Measurements from ENCODE around the gene U2AF1L4. TPM values are rescaled to one million over a fixed set of nuclear protein-coding genes. Genes with fewer than 3 reads are reported as not detected.

Gene U2AF1L4
- total RNA-seq, 2 donors from 2014 or later: 26.2 to 83.4 TPM

- TF ChIP-seq POLR2A (IDR thresholded peaks at IDR 0.05) (no peak), CTCF (IDR thresholded peaks at IDR 0.05) (no peak)
- no peak overlapping the region for H3K4me3 ChIP-seq
- H3K9me3 ChIP-seq: no peaks in the 10 kb centered on the region
- 93 to 94% methylated on average over 14 to 18 of the region's 18 CpGs for WGBS, 2 donors
- DNase-seq (no peak), ATAC-seq (no peak)
- intact Hi-C loops (cut with DNase I): no loop called here
- no peak overlapping the region for H3K27ac ChIP-seq
- no peaks in the 10 kb centered on the region for H3K4me1 ChIP-seq
- H3K27me3 ChIP-seq: no peaks in the 10 kb centered on the region
- H3K36me3 ChIP-seq (replicated peaks in 1 of 2; ENCODE audit: insufficient read depth in 1 of 2, low read depth in 2 of 2): peaks cover 13 to 58% of the 10 kb centered on the region in 2 donors
These were observed 14.9 kb downstream of the U2AF1L4 start for GRCh38 chr19:35730326-35730725.

GRCh38 chr19:35729763-35730162 is 15.5 kb downstream of the U2AF1L4 start:
- Histone ChIP-seq H3K9me3 (no peaks in the 10 kb centered on the region), H3K27ac (no peak overlapping the region), H3K4me3 (no peak overlapping the region), H3K4me1 (no peaks in the 10 kb centered on the region), H3K27me3 (no peaks in the 10 kb centered on the region), H3K36me3 (replicated peaks in 1 of 2; ENCODE audit: insufficient read depth in 1 of 2, low read depth in 2 of 2) (peaks cover 17 to 64% of the 10 kb centered on the region in 2 donors)
- 64 to 94% methylated on average over 2 to 11 of the region's 11 CpGs for WGBS, 2 donors
- TF ChIP-seq POLR2A (IDR thresholded peaks at IDR 0.05): no peak
- TF ChIP-seq CTCF (IDR thresholded peaks at IDR 0.05): no peak
- intact Hi-C loops (cut with DNase I): no loop called here
- DNase-seq: no peak
- ATAC-seq: no peak

- no peaks in the 10 kb centered on the region for H3K27me3 ChIP-seq
- TF ChIP-seq CTCF (IDR thresholded peaks at IDR 0.05) (no peak), POLR2A (IDR thresholded peaks at IDR 0.05) (no peak)
- ATAC-seq (no peak), DNase-seq (no peak)
- 87 to 91% methylated on average over 16 to 18 of the region's 18 CpGs for WGBS, 2 donors
- H3K4me1 ChIP-seq: no peaks in the 10 kb centered on the region
- peaks cover 24 to 64% of the 10 kb centered on the region in 2 donors for H3K36me3 ChIP-seq (replicated peaks in 1 of 2; ENCODE audit: insufficient read depth in 1 of 2, low read depth in 2 of 2)
- intact Hi-C loops (cut with DNase I): no loop called here
- no peak overlapping the region for H3K4me3 ChIP-seq
- H3K27ac ChIP-seq: no peak overlapping the region
- H3K9me3 ChIP-seq: no peaks in the 10 kb centered on the region
These were observed 16.2 kb downstream of the U2AF1L4 start for GRCh38 chr19:35729021-35729420.

GRCh38 chr19:35727956-35728706 is 17.1 kb downstream of the U2AF1L4 start:
- WGBS, 2 donors: 91 to 93% methylated on average over 19 of the region's 19 CpGs
- H3K36me3 ChIP-seq (replicated peaks in 1 of 2; ENCODE audit: insufficient read depth in 1 of 2, low read depth in 2 of 2): peaks cover 29 to 72% of the 10 kb centered on the region in 2 donors
- TF ChIP-seq POLR2A (IDR thresholded peaks at IDR 0.05): no peak
- no peak for TF ChIP-seq CTCF (IDR thresholded peaks at IDR 0.05)

More at GRCh38 chr19:35727956-35728706, 17.1 kb downstream of the U2AF1L4 start:
- no peaks in the 10 kb centered on the region for H3K27me3 ChIP-seq
- no peak for ATAC-seq
- no peak overlapping the region for H3K27ac ChIP-seq
- H3K4me1 ChIP-seq: no peaks in the 10 kb centered on the region
- no peaks in the 10 kb centered on the region for H3K9me3 ChIP-seq
- no peak for DNase-seq
- intact Hi-C loops (cut with DNase I): no loop called here
- no peak overlapping the region for H3K4me3 ChIP-seq

All from body of pancreas (tissue), 4 donors.